HCT116 (cell line): ENCODE measurements around the gene MOV10L1. TPM values are rescaled to one million over a fixed set of nuclear protein-coding genes. Genes with fewer than 3 reads are reported as not detected.

Experiments
- ATAC-seq: fragments of 200-7000 bp; cut with Tn5 transposase; 2 replicates; pipeline ENCODE4 v1.9.1; 2020; ENCODE audit warnings: mild to moderate bottlenecking, moderate library complexity
- BruUV-seq: library from RNA; stranded (reverse); fragments of 400-500 nt; replicated peaks from 2 replicates; lab custom pipeline; 2021; lab: Mats Ljungman, UMichigan
- CTCF ChIA-PET: fragments of 300-600 bp; sonication (Branson Sonifier 250); formaldehyde crosslinking; loops from one replicate; lab custom pipeline; 2021; ENCODE audit warnings: antibody characterized with exemption; lab: Charles Lee
- POLR2A ChIA-PET: fragments of 300-600, 350-600 bp; sonication (Branson Sonifier 250); formaldehyde crosslinking; loops from one replicate; lab custom pipeline; 2021; ENCODE audit warnings: antibody characterized with exemption; lab: Charles Lee
- RAD21 ChIA-PET, 2 experiments: fragments of 300-600 bp; sonication (Branson Sonifier 250); formaldehyde crosslinking; loops; one replicate each; lab custom pipeline; 2023; ENCODE audit warnings: low total read pairs in 2 of 2; ENCODE audit not compliant: uncharacterized antibody in 2 of 2, unreplicated experiment in 2 of 2, low non-redundant PET in 1 of 2; lab: Charles Lee
- DNase-seq: peaks from one replicate; pipeline ENCODE4 v3.0.0-alpha.2; 2010; ENCODE audit warnings: low read depth, low spot score
- H2AFZ ChIP-seq: fragments of 200-600 bp; shearing (Covaris generic), sonication (generic); 2 replicates; pipeline ENCODE4 v1.6.1; 2017; ENCODE audit warnings: low read depth, mixed run types, mixed read lengths, antibody characterized with exemption, low read length; ENCODE audit not compliant: poor library complexity, severe bottlenecking
- H3K27ac ChIP-seq: 2 replicates; pipeline ENCODE4 v1.5.1; 2012; ENCODE audit warnings: low read depth, low read length
- H3K27me3 ChIP-seq: fragments of 200-600 bp; sonication (generic); 2 replicates; pipeline ENCODE4 v1.6.1; 2016; ENCODE audit warnings: mixed run types, low read length, mixed read lengths; ENCODE audit not compliant: insufficient read depth
- H3K36me3 ChIP-seq, 2 experiments: fragments of 200-500 bp in 1 of 2; fragments of 200-600 bp in 1 of 2; sonication (Bioruptor generic) in 1 of 2; sonication (generic) in 1 of 2; 2 replicates each; pipeline versions ENCODE4 v1.5.1 to v1.6.1; 2014 to 2016; ENCODE audit warnings: low read length in 2 of 2, inconsistent platforms in 1 of 2, mixed read lengths in 1 of 2, mixed run types in 1 of 2; ENCODE audit not compliant: insufficient read depth in 2 of 2, control insufficient read depth in 1 of 2
- H3K4me1 ChIP-seq, 2 experiments: fragments of 200-600 bp in 1 of 2; sonication (generic) in 1 of 2; 2 replicates each; pipeline versions ENCODE4 v1.5.1 to v1.6.1; 2012 to 2017; ENCODE audit warnings: low read length in 2 of 2, inconsistent platforms in 1 of 2, mild to moderate bottlenecking in 1 of 2, mixed read lengths in 1 of 2, mixed run types in 1 of 2, moderate library complexity in 1 of 2; ENCODE audit not compliant: insufficient read depth in 2 of 2, control insufficient read depth in 1 of 2
- H3K4me2 ChIP-seq: fragments of 200-600 bp; sonication (generic); 2 replicates; pipeline ENCODE4 v1.6.1; 2017; ENCODE audit warnings: mixed run types, low read length, mixed read lengths
- H3K4me3 ChIP-seq, 2 experiments: fragments of 200-600 bp in 1 of 2; sonication (generic) in 1 of 2; replicated peaks in 1 of 2; 2 replicates each; pipeline ENCODE4 v1.5.1; 2011 to 2016; ENCODE audit warnings: low read length in 2 of 2, control low read depth in 1 of 2, low read depth in 1 of 2, mild to moderate bottlenecking in 1 of 2, mixed read lengths in 1 of 2, mixed run types in 1 of 2
- H3K79me2 ChIP-seq: fragments of 200-600 bp; sonication (generic); 2 replicates; pipeline ENCODE4 v1.6.1; 2017; ENCODE audit warnings: mild to moderate bottlenecking, mixed run types, low read length, moderate library complexity, mixed read lengths; ENCODE audit not compliant: insufficient read depth
- H3K9ac ChIP-seq: fragments of 200-600 bp; sonication (generic); 2 replicates; pipeline ENCODE4 v1.6.1; 2016; ENCODE audit warnings: low read length, mixed read lengths
- H3K9me2 ChIP-seq: fragments of 200-600 bp; sonication (generic), shearing (Covaris generic); 2 replicates; pipeline ENCODE4 v1.6.1; 2017; ENCODE audit warnings: mixed run types, mild to moderate bottlenecking, moderate library complexity; ENCODE audit not compliant: insufficient read depth
- H3K9me3 ChIP-seq, 2 experiments: fragments of 200-500 bp in 1 of 2; fragments of 200-600 bp in 1 of 2; sonication (Bioruptor generic) in 1 of 2; sonication (generic) in 1 of 2; 2 replicates each; pipeline ENCODE4 v1.6.1; 2014 to 2017; ENCODE audit warnings: low read length in 2 of 2, mixed read lengths in 2 of 2, inconsistent platforms in 1 of 2, low read depth in 1 of 2, mild to moderate bottlenecking in 1 of 2, mixed run types in 1 of 2, moderate library complexity in 1 of 2; ENCODE audit not compliant: control insufficient read depth in 1 of 2, insufficient read depth in 1 of 2
- H4K20me1 ChIP-seq: fragments of 200-600 bp; sonication (generic), shearing (Covaris generic); 2 replicates; pipeline ENCODE4 v1.6.1; 2017; ENCODE audit warnings: mixed run types, mild to moderate bottlenecking, moderate library complexity; ENCODE audit not compliant: insufficient read depth
- ATF3 ChIP-seq: IDR thresholded peaks from 2 replicates; pipeline ENCODE4 v1.6.1; 2012
- CTCF ChIP-seq, 3 experiments: fragments of 200-600 bp in 1 of 3; sonication (generic) in 1 of 3; IDR thresholded peaks in 2 of 3; conservative IDR thresholded peaks in 1 of 3; 2 replicates each; pipeline ENCODE4 v1.5.1; 2012 to 2017; ENCODE audit warnings: low read depth in 2 of 3, low read length in 2 of 3, antibody characterized with exemption in 1 of 3, borderline replicate concordance in 1 of 3, control low read depth in 1 of 3, mild to moderate bottlenecking in 1 of 3, mixed read lengths in 1 of 3, mixed run types in 1 of 3, moderate library complexity in 1 of 3; ENCODE audit not compliant: insufficient read depth in 1 of 3
- EGR1 ChIP-seq: IDR thresholded peaks from 2 replicates; pipeline ENCODE4 v1.6.1; 2012; ENCODE audit warnings: low read depth
- ELF1 ChIP-seq: IDR thresholded peaks from 2 replicates; pipeline ENCODE4 v1.6.1; 2012; ENCODE audit warnings: low read depth, borderline replicate concordance
- EZH2phosphoT487 ChIP-seq: fragments of 200-600 bp; IDR thresholded peaks from 2 replicates; pipeline ENCODE4 v1.6.1; 2018; ENCODE audit warnings: antibody characterized with exemption, borderline replicate concordance
- JUND ChIP-seq: IDR thresholded peaks from 2 replicates; pipeline ENCODE4 v1.6.1; 2012
- MAX ChIP-seq: IDR thresholded peaks from 2 replicates; pipeline ENCODE4 v1.6.1; 2012
- REST ChIP-seq: IDR thresholded peaks from 2 replicates; pipeline ENCODE4 v1.6.1; 2012; ENCODE audit warnings: low read depth
- ZBTB33 ChIP-seq: IDR thresholded peaks from 2 replicates; pipeline ENCODE4 v1.6.1; 2011; ENCODE audit warnings: mild to moderate bottlenecking, low read length, moderate library complexity; ENCODE audit not compliant: insufficient replicate concordance; ENCODE audit errors: extremely low read depth
- ZFX ChIP-seq: fragments of 450-650 bp; IDR thresholded peaks from 2 replicates; pipeline ENCODE4 v1.6.1; 2017
- ZNF274 ChIP-seq: fragments of 200-500 bp; sonication (Bioruptor generic); IDR thresholded peaks from 2 replicates; pipeline ENCODE4 v1.6.1; 2014; ENCODE audit warnings: mild to moderate bottlenecking, low read depth, low read length, inconsistent platforms
- intact Hi-C: fragments of 100-400 bp; cut with micrococcal nuclease; formaldehyde crosslinking; loops from 2 replicates; pipeline ENCODE4 v1.10.0; 2022
- total RNA-seq: library from RNA; stranded (reverse); gene quantifications from one replicate; pipeline ENCODE4 v1.2.1, GENCODE V29; 2021; ENCODE audit not compliant: unreplicated experiment

MOV10L1 gene
- total RNA-seq, 1 experiment from 2014 or later: not detected

- TF ChIP-seq CTCF (IDR thresholded peaks at IDR 0.05 in 2 of 3, conservative IDR thresholded peaks at IDR 0.05 in 1 of 3; ENCODE audit: borderline replicate concordance in 1 of 3, insufficient read depth in 1 of 3, low read depth in 2 of 3, low read length in 2 of 3) (no peak), EGR1 (no peak), ZFX (no peak)
These were observed 5.2 kb upstream of the MOV10L1 start (continued) for GRCh38 chr22:50084614-50085021.

- CTCF ChIA-PET: no interaction called here
- H3K4me1 ChIP-seq: peaks cover 0 to 10% of the 10 kb centered on the region in 2 experiments; a peak in 3 of 4 replicates
- no peak within 1 kb of the TSS for H2AFZ ChIP-seq
- no peaks in the 10 kb centered on the region for H3K79me2 ChIP-seq
- no peaks in the 10 kb centered on the region for H3K27me3 ChIP-seq
- no peak within 1 kb of the TSS for H3K4me3 ChIP-seq
- no peak for ATAC-seq
- H4K20me1 ChIP-seq: no peaks in the 10 kb centered on the region
- H3K9me3 ChIP-seq: peaks cover 0 to 3% of the 10 kb centered on the region in 2 experiments; a peak in 1 of 4 replicates
- no peak within 1 kb of the TSS for H3K27ac ChIP-seq
- DNase-seq: no peak
- H3K9me2 ChIP-seq: no peaks in the 10 kb centered on the region
- RAD21 ChIA-PET: no interaction called here
- intact Hi-C loops: no loop called here
- no peaks in the 10 kb centered on the region for H3K36me3 ChIP-seq
- H3K9ac ChIP-seq: no peak within 1 kb of the TSS
- H3K4me2 ChIP-seq: no peak within 1 kb of the TSS
- POLR2A ChIA-PET: no interaction called here
- BruUV-seq: no TSS peak
- no peak for TF ChIP-seq JUND
- TF ChIP-seq CTCF (IDR thresholded peaks at IDR 0.05 in 2 of 3, conservative IDR thresholded peaks at IDR 0.05 in 1 of 3; ENCODE audit: borderline replicate concordance in 1 of 3, insufficient read depth in 1 of 3, low read depth in 2 of 3, low read length in 2 of 3): no peak
- TF ChIP-seq MAX: no peak
- TF ChIP-seq ATF3: no peak
- TF ChIP-seq ZBTB33: no peak
- no peak for TF ChIP-seq ELF1
- TF ChIP-seq ZNF274: no peak
- no peak for TF ChIP-seq EGR1
- TF ChIP-seq EZH2phosphoT487: no peak
- no peak for TF ChIP-seq REST
These were observed 4.4 kb upstream of the MOV10L1 start, which contains the start of gene MLC1 for GRCh38 chr22:50085211-50085972. Gene MLC1 (minus strand): TSS chr22:50085426. CDS start chr22:50084902, 524 bp downstream.
